Esophagus mucosa (tissue), 1 donor: ENCODE measurements around the gene HPS1. TPM values are rescaled to one million over a fixed set of nuclear protein-coding genes. Genes with fewer than 3 reads are reported as not detected.

Experiments used
- ATAC-seq: fragments of 200-7000 bp; cut with Tn5 transposase; one replicate; pipeline ENCODE4 v1.9.1; 2020
- total RNA-seq: library from RNA; stranded (reverse); gene quantifications from one replicate; pipeline ENCODE4 v1.2.4, GENCODE V29; 2023
- donor health status: DM: yes; HTN: yes; CAD: no.

HPS1 gene
- total RNA-seq, 1 donor from 2014 or later = 29.7 TPM

- peak; percentile 24 for ATAC-seq
Measured at GRCh38 chr10:98431016-98431415, 15.7 kb downstream of the HPS1 start.

- ATAC-seq = no peak
Measured at GRCh38 chr10:98430427-98430826, 16.3 kb downstream of the HPS1 start.

- ATAC-seq = no peak
Measured at GRCh38 chr10:98429320-98430072, 17.2 kb downstream of the HPS1 start.

- no peak for ATAC-seq
Measured at GRCh38 chr10:98427011-98427515, 19.7 kb downstream of the HPS1 start.

GRCh38 chr10:98425511-98426352 is 21.0 kb downstream of the HPS1 start:
- peak; percentile 51 for ATAC-seq

- ATAC-seq = peak; percentile 56
Measured at GRCh38 chr10:98424295-98425254, 22.2 kb downstream of the HPS1 start.

GRCh38 chr10:98423691-98424120 is 23.0 kb downstream of the HPS1 start:
- peak; percentile 10 for ATAC-seq

GRCh38 chr10:98422182-98422581 is 24.6 kb downstream of the HPS1 start:
- ATAC-seq = no peak

GRCh38 chr10:98420786-98421185 is 25.9 kb downstream of the HPS1 start:
- no peak for ATAC-seq

GRCh38 chr10:98419469-98420261 is 27.1 kb downstream of the HPS1 start:
- ATAC-seq = no peak

GRCh38 chr10:98418665-98419468 is 27.9 kb downstream of the HPS1 start:
- ATAC-seq = no peak

GRCh38 chr10:98417973-98418664 is 28.6 kb downstream of the HPS1 start:
- ATAC-seq = no peak

- no peak for ATAC-seq
Measured at GRCh38 chr10:98417481-98417959, 29.2 kb downstream of the HPS1 start.

- no peak for ATAC-seq
Measured at GRCh38 chr10:98416606-98417388, 29.9 kb downstream of the HPS1 start.

- no peak for ATAC-seq
Measured at GRCh38 chr10:98415731-98416119, 31.0 kb downstream of the HPS1 start.

GRCh38 chr10:98414932-98415730 is 31.6 kb downstream of the HPS1 start, which contains the start of gene PYROXD2:
Gene PYROXD2 (minus strand): TSS chr10:98415182. CDS start chr10:98415135, 47 bp downstream.
- peak; percentile 80 for ATAC-seq

- no peak for ATAC-seq
Measured at GRCh38 chr10:98414578-98414931, 32.2 kb downstream of the HPS1 start.

GRCh38 chr10:98411768-98412167 is 35.0 kb downstream of the HPS1 start:
- no peak for ATAC-seq
